CD4-positive, CD25-positive, alpha-beta regulatory T cell (primary cell): ENCODE results near the gene ACTN3. TPM values are rescaled to one million over a fixed set of nuclear protein-coding genes. Genes with fewer than 3 reads are reported as not detected.
A peak's percentile ranks its signal among the peaks of the same experiment; 100 is the strongest.
"Not testable (repeated sequence)": the region's sequence is repeated elsewhere in the genome, so short reads cannot be mapped to it uniquely, and the experiment has no call there.

Source experiments
- ATAC-seq, 2 donors: fragments of 150-1000 bp; cut with Tn5 transposase; one replicate each; pipeline ENCODE4 v1.10.0; 2021; ENCODE audit warnings: low read depth in 2 of 2, moderate number of reproducible peaks in 2 of 2, moderate library complexity in 1 of 2
- DNase-seq, 3 donors: peaks; one replicate each; pipeline versions ENCODE4 v3.0.0 to v3.0.0-alpha.2; 2012 to 2022; ENCODE audit warnings: mixed read lengths in 1 of 3
- H3K27ac ChIP-seq: one replicate; pipeline ENCODE4 v1.7.0; 2013; ENCODE audit warnings: mild to moderate bottlenecking, low read length; ENCODE audit not compliant: insufficient read depth, poor library complexity, severe bottlenecking
- H3K27me3 ChIP-seq: one replicate; pipeline ENCODE4 v1.7.0; 2013; ENCODE audit warnings: low read length; ENCODE audit not compliant: control insufficient read depth, insufficient read depth
- H3K36me3 ChIP-seq: one replicate; pipeline ENCODE4 v1.7.0; 2013; ENCODE audit warnings: mild to moderate bottlenecking, low read length, moderate library complexity; ENCODE audit not compliant: control insufficient read depth, insufficient read depth
- H3K4me1 ChIP-seq: 2 replicates; pipeline ENCODE4 v1.7.0; 2013; ENCODE audit warnings: mild to moderate bottlenecking, low read length; ENCODE audit not compliant: insufficient read depth, control insufficient read depth, poor library complexity, severe bottlenecking
- H3K4me3 ChIP-seq: one replicate; pipeline ENCODE4 v1.7.0; 2013; ENCODE audit warnings: low read depth, mild to moderate bottlenecking, low read length, moderate library complexity
- H3K9me3 ChIP-seq, 2 experiments: 1 replicate in 1 of 2; 2 replicates in 1 of 2; pipeline ENCODE4 v1.7.0; 2013; ENCODE audit warnings: low read length in 2 of 2, mild to moderate bottlenecking in 1 of 2, moderate library complexity in 1 of 2; ENCODE audit not compliant: control insufficient read depth in 2 of 2
- H3K27ac Mint-ChIP-seq, 3 donors: one replicate each; pipeline ENCODE4 v1.8.0; 2020 to 2022; ENCODE audit warnings: mild to moderate bottlenecking in 3 of 3, mixed read lengths in 3 of 3, moderate library complexity in 2 of 3
- H3K27me3 Mint-ChIP-seq: one replicate; pipeline ENCODE4 v1.8.0; 2022; ENCODE audit warnings: mild to moderate bottlenecking, mixed read lengths
- H3K36me3 Mint-ChIP-seq: one replicate; pipeline ENCODE4 v1.8.0; 2020; ENCODE audit warnings: mixed read lengths
- H3K4me1 Mint-ChIP-seq, 4 donors: one replicate each; pipeline ENCODE4 v1.8.0; 2020 to 2022; ENCODE audit warnings: mixed read lengths in 4 of 4, mild to moderate bottlenecking in 1 of 4
- H3K4me3 Mint-ChIP-seq, 4 donors: one replicate each; pipeline ENCODE4 v1.8.0; 2020 to 2022; ENCODE audit warnings: mild to moderate bottlenecking in 4 of 4, mixed read lengths in 4 of 4, moderate library complexity in 3 of 4
- H3K9me3 Mint-ChIP-seq, 7 donors: one replicate each; pipeline ENCODE4 v1.8.0; 2020 to 2022; ENCODE audit warnings: mixed read lengths in 7 of 7, mild to moderate bottlenecking in 3 of 7, moderate library complexity in 2 of 7
- polyA plus RNA-seq, 4 donors: library from polyadenylated mRNA; unstranded; fragments of 300-500 nt; fragmentation: Illumina TruSeq; gene quantifications; one replicate each; pipeline ENCODE4 v1.2.3, GENCODE V29; 2021
- total RNA-seq: library from RNA; stranded (reverse); gene quantifications from one replicate; pipeline ENCODE4 v1.2.3, GENCODE V29; 2022

ACTN3 gene
- total and polyA plus RNA-seq, 5 donors from 2014 or later = not detected

GRCh38 chr11:66606608-66607007 lies 59.9 kb downstream of the ACTN3 start:
- ATAC-seq, H3K36me3 ChIP-seq, H3K27me3 ChIP-seq, H3K9me3 Mint-ChIP-seq, H3K27me3 Mint-ChIP-seq, H3K4me1 ChIP-seq, H3K27ac ChIP-seq, H3K4me3 ChIP-seq, H3K9me3 ChIP-seq, DNase-seq, H3K4me3 Mint-ChIP-seq, H3K27ac Mint-ChIP-seq: not testable (repeated sequence)
- peaks cover 6 to 14% (median 13%) of the 10 kb centered on the region in 4 donors for H3K4me1 Mint-ChIP-seq
- peaks cover 21% of the 10 kb centered on the region for H3K36me3 Mint-ChIP-seq

GRCh38 chr11:66607126-66607834 lies 60.6 kb downstream of the ACTN3 start:
- H3K36me3 ChIP-seq = peaks cover 4% of the 10 kb centered on the region
- H3K4me1 ChIP-seq = peaks cover 4% of the 10 kb centered on the region
- Mint-ChIP-seq H3K27me3 (no peaks in the 10 kb centered on the region), H3K36me3 (peaks cover 18% of the 10 kb centered on the region), H3K4me1 (peaks cover 6 to 14% (median 13%) of the 10 kb centered on the region in 4 donors), H3K27ac (no peak overlapping the region), H3K9me3 (no peaks in the 10 kb centered on the region), H3K4me3 (peak overlapping the region in 1 of 4 donors; percentile 47)
- H3K27me3 ChIP-seq = no peaks in the 10 kb centered on the region
- ATAC-seq (no peak), DNase-seq (no peak)
- no peak overlapping the region for H3K4me3 ChIP-seq
- H3K9me3 ChIP-seq = no peaks in the 10 kb centered on the region
- H3K27ac ChIP-seq = no peak overlapping the region

GRCh38 chr11:66609721-66610617 lies 63.3 kb downstream of the ACTN3 start:
- H3K27ac ChIP-seq = peak overlapping the region; percentile 31
- peak overlapping the region in 2 of 4 donors; percentile 14 to 16 for H3K4me3 Mint-ChIP-seq

GRCh38 chr11:66612458-66612857 lies 65.8 kb downstream of the ACTN3 start:
- H3K4me1 ChIP-seq = peaks cover 11% of the 10 kb centered on the region
- ATAC-seq (no peak), DNase-seq (no peak)
- no peaks in the 10 kb centered on the region for H3K36me3 ChIP-seq
- Mint-ChIP-seq H3K4me3 (no peak overlapping the region), H3K27ac (no peak overlapping the region), H3K27me3 (peaks cover 8% of the 10 kb centered on the region), H3K36me3 (no peaks in the 10 kb centered on the region), H3K4me1 (peaks cover 6 to 29% (median 22%) of the 10 kb centered on the region in 4 donors), H3K9me3 (peaks cover 0 to under 1% (median 0%) of the 10 kb centered on the region in 7 donors)
- no peak overlapping the region for H3K4me3 ChIP-seq
- H3K27me3 ChIP-seq = no peaks in the 10 kb centered on the region
- H3K9me3 ChIP-seq = no peaks in the 10 kb centered on the region
- no peak overlapping the region for H3K27ac ChIP-seq

More at GRCh38 chr11:66609721-66610617, 63.3 kb downstream of the ACTN3 start:
- DNase-seq (peak in 1 of 3 donors; percentile 26), ATAC-seq (peak in 1 of 2 donors; percentile 31)
- Mint-ChIP-seq H3K9me3 (no peaks in the 10 kb centered on the region), H3K36me3 (peaks cover 7% of the 10 kb centered on the region), H3K4me1 (peaks cover 6 to 15% (median 14%) of the 10 kb centered on the region in 4 donors), H3K27me3 (no peaks in the 10 kb centered on the region), H3K27ac (peak overlapping the region; percentile 29 to 59 (median 48))
- H3K9me3 ChIP-seq = no peaks in the 10 kb centered on the region
- peaks cover 4% of the 10 kb centered on the region for H3K36me3 ChIP-seq
- peaks cover 4% of the 10 kb centered on the region for H3K4me1 ChIP-seq
- no peaks in the 10 kb centered on the region for H3K27me3 ChIP-seq
- H3K4me3 ChIP-seq = peak overlapping the region; percentile 62

Other genes starting within 250 kb of the ACTN3 start
- gene CD248, start 229.9 kb upstream of the ACTN3 start, total RNA-seq = 0.30 TPM
- gene CD248, start 229.9 kb upstream of the ACTN3 start, polyA plus RNA-seq = under 1 TPM; 0.06 to 0.11 (median 0.10) TPM
- gene RIN1, start 210.5 kb upstream of the ACTN3 start, total RNA-seq = 0.57 TPM
- 1 to 10 TPM in 1 of 4 donors, under 1 TPM in 3; 0.33 to 1.0 (median 0.95) TPM for gene RIN1, start 210.5 kb upstream of the ACTN3 start, polyA plus RNA-seq
- 53.4 TPM for gene BRMS1, start 201.8 kb upstream of the ACTN3 start, total RNA-seq
- gene BRMS1, start 201.8 kb upstream of the ACTN3 start, polyA plus RNA-seq = 10 to 100 TPM; 74.7 to 90.4 (median 82.5) TPM
- 3.5 TPM for gene B4GAT1, start 199.3 kb upstream of the ACTN3 start, total RNA-seq
- gene B4GAT1, start 199.3 kb upstream of the ACTN3 start, polyA plus RNA-seq = 10 to 100 TPM in 3 of 4 donors, 1 to 10 TPM in 1; 8.4 to 15.1 (median 12.3) TPM
- 3.4 TPM for gene SLC29A2, start 175.1 kb upstream of the ACTN3 start, total RNA-seq
- gene SLC29A2, start 175.1 kb upstream of the ACTN3 start, polyA plus RNA-seq = 1 to 10 TPM in 3 of 4 donors, under 1 TPM in 1; 0.83 to 2.3 (median 1.6) TPM
- gene NPAS4, start 125.9 kb upstream of the ACTN3 start, total RNA-seq = not detected
- gene NPAS4, start 125.9 kb upstream of the ACTN3 start, polyA plus RNA-seq = not detected
- gene MRPL11, start 108.1 kb upstream of the ACTN3 start, total RNA-seq = 22.7 TPM
- gene MRPL11, start 108.1 kb upstream of the ACTN3 start, polyA plus RNA-seq = 10 to 100 TPM; 80.4 to 96.9 (median 84.5) TPM
- gene PELI3, start 80.0 kb upstream of the ACTN3 start, total RNA-seq = 9.6 TPM
- gene PELI3, start 80.0 kb upstream of the ACTN3 start, polyA plus RNA-seq = 1 to 10 TPM; 4.4 to 9.3 (median 5.7) TPM
- gene DPP3, start 66.5 kb upstream of the ACTN3 start, total RNA-seq = 29.5 TPM
- gene DPP3, start 66.5 kb upstream of the ACTN3 start, polyA plus RNA-seq = 10 to 100 TPM; 27.1 to 38.7 (median 32.8) TPM
- 16.4 TPM for gene BBS1, start 36.3 kb upstream of the ACTN3 start, total RNA-seq
- 1 to 10 TPM; 5.6 to 9.4 (median 7.0) TPM for gene BBS1, start 36.3 kb upstream of the ACTN3 start, polyA plus RNA-seq
- 15.5 TPM for gene ZDHHC24, start 855 bp upstream of the ACTN3 start, total RNA-seq
- gene ZDHHC24, start 855 bp upstream of the ACTN3 start, polyA plus RNA-seq = 10 to 100 TPM; 14.1 to 20.6 (median 15.0) TPM
- gene CTSF, start 21.7 kb downstream of the ACTN3 start, total RNA-seq = 6.9 TPM
- 10 to 100 TPM; 17.3 to 28.6 (median 17.9) TPM for gene CTSF, start 21.7 kb downstream of the ACTN3 start, polyA plus RNA-seq
- gene CCDC87, start 46.2 kb downstream of the ACTN3 start, total RNA-seq = 0.35 TPM
- gene CCDC87, start 46.2 kb downstream of the ACTN3 start, polyA plus RNA-seq = not detected
- gene CCS, start 46.3 kb downstream of the ACTN3 start, total RNA-seq = 31.4 TPM
- 10 to 100 TPM; 31.0 to 37.8 (median 35.6) TPM for gene CCS, start 46.3 kb downstream of the ACTN3 start, polyA plus RNA-seq
- 233 TPM for gene RBM14, start 69.7 kb downstream of the ACTN3 start, total RNA-seq
- 10 to 100 TPM; 56.7 to 76.9 (median 69.2) TPM for gene RBM14, start 69.7 kb downstream of the ACTN3 start, polyA plus RNA-seq
- 201 TPM for gene RBM4, start 91.8 kb downstream of the ACTN3 start, total RNA-seq
- 100 to 1,000 TPM; 286 to 306 (median 295) TPM for gene RBM4, start 91.8 kb downstream of the ACTN3 start, polyA plus RNA-seq
- gene RBM4B, start 131.0 kb downstream of the ACTN3 start, total RNA-seq = 10.0 TPM
- 10 to 100 TPM; 12.6 to 17.6 (median 15.3) TPM for gene RBM4B, start 131.0 kb downstream of the ACTN3 start, polyA plus RNA-seq
- 0.52 TPM for gene SPTBN2, start 182.3 kb downstream of the ACTN3 start, total RNA-seq
- gene SPTBN2, start 182.3 kb downstream of the ACTN3 start, polyA plus RNA-seq = not detected